Ramos (cell line): ENCODE measurements around the gene MEST.
"Not testable (repeated sequence)": the region's sequence is repeated elsewhere in the genome, so short reads cannot be mapped to it uniquely, and the experiment has no call there.

Experiments
- in situ Hi-C: fragments of 300-500 bp; cut with MboI; formaldehyde crosslinking; loops from one replicate; pipeline ENCODE4 v1.14.3; 2022; ENCODE audit warnings: low sequenced_read_pairs; ENCODE audit not compliant: unreplicated experiment

Gene MEST

DNA sequence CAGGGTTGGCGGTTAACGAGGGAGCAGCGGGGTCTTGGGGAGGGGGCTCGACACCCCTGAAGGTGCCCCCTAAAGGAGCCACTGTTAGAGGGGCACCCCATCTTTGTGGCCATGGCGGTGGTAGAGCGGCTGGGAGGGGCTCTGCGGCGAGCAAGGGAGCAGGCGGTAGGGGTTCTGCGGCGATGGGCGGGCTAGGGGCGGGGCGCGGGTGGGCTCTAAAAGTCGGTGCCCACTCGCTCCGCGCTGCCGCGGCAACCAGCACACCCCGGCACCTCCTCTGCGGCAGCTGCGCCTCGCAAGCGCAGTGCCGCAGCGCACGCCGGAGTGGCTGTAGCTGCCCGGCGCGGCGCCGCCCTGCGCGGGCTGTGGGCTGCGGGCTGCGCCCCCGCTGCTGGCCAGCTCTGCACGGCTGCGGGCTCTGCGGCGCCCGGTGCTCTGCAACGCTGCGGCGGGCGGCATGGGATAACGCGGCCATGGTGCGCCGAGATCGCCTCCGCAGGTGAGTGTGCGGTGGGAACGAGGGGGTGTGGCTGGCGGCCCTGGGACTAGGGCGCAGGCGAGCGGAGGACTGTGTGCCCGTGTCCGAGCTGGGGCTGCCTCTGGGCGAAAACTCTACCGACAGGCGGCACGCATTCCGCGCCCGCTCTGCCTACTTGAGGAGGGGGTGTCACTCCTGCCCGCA is at the start of gene MEST:
Gene MEST (plus strand): TSS at position 245 of the 682 bp plus-strand sequence. CDS start 229 bp downstream, at position 474.
- in situ Hi-C loops: no loop called here

GRCh38 chr7:130442601-130443000 is 49.3 kb upstream of the MEST start:
- in situ Hi-C loops: no loop called here

DNA sequence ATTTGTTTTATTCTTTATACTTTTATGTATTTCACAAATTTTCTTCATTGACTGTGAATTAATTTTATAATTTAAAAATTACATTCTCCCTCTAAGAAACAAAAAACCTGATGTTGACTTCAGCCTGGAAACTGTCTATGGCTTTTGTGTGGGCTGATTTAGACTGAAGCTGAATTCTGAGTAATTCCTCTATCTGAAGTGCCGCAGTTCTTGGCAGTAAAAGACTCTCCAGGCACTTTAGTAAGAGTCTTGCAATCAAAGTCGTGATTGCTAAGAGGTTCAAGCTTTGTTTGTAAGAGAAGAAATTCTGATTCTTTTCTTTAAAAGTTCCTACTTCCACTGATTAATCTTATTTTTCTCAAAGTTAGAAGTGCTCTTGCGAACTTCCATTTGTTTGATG is 47.7 kb upstream of the MEST start:
- in situ Hi-C loops: no loop called here

GRCh38 chr7:130444751-130445407 is 47.0 kb upstream of the MEST start:
- in situ Hi-C loops: no loop called here

GRCh38 chr7:130446259-130446658 is 45.6 kb upstream of the MEST start:
- in situ Hi-C loops: no loop called here

DNA sequence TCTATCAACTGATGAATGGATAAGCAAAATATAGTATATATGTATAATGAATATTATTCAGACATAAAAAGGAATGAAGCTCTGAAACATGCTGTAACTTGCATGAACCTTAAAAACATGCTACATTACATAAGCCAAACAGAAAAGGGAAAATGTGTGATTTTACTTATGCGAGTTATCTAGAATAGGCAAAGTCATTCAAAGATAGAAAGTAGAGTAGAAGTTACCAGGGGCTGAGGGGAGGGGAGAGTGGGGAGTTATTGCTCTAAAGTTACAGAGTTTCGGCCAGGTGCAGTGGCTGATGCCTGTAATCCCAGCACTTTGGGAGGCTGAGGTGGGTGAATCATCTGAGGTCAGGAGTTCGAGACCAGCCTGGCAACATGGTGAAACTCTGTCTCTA is 40.5 kb upstream of the MEST start:
- in situ Hi-C loops: not testable (repeated sequence)

- in situ Hi-C loops: no loop called here
Observed at GRCh38 chr7:130452951-130453350, 38.9 kb upstream of the MEST start.

GRCh38 chr7:130454959-130455358 is 36.9 kb upstream of the MEST start:
- in situ Hi-C loops: no loop called here

DNA sequence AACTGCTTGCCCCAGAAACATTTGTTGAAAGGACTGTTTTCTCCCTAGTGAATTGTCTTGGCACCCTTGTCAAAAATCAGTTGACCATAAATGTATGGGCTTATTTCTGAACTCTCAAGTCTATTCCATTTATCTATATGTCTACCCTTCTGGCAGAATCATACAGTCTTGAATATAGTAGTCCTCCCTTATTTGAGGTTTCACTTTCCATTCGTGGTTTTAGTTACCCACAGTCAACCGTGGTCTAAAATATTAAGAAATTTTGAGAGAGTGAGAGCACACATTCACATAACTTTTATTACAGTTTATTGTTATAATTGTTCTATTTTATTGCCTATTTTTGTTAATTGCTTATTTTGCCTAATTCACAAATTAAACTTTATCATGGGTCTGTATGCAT is 33.6 kb upstream of the MEST start:
- in situ Hi-C loops: no loop called here

- in situ Hi-C loops: no loop called here
Observed at GRCh38 chr7:130461272-130461671, 30.6 kb upstream of the MEST start.

DNA sequence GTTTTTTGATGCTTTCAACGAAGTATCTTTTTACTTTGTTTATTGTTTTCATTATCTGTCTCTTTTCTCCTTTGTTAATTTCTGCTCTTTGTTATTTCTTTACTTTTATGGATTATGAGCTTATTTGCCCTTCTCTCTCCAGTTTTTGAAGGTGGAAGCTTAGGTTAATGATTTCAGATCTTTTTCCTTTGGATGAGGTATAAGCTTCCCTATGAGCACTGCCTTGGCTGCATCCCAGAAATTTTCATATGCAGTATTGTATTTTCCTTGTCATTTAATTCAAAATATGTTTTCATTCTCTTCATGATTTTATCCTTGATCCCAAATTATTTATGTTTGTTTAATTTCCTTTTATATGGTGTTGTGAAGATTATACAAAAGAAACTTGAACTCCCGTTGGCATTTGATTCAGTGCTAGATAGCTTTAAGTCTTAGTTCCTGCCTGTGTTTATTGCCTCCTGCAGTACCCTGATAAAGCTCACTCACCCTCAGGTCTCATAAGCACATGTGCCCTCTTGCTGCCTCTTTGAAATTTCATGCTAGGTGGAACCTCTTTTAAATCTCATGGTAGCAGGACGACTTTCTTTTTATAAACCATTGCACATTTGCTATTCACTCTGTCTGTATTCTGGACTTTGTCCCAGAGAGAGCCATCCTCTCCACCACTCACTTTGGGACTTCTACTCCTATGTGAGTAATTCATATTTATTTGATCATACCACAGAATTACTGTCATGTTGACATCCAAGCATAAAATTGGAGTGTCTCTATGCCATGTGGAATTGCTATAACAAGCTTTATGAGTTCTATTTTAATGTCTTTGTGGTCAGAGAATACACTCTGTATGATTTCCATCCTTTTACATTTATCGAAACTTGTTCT is 28.1 kb upstream of the MEST start:
- in situ Hi-C loops: no loop called here

- in situ Hi-C loops: no loop called here
Observed at GRCh38 chr7:130468612-130469011, 23.3 kb upstream of the MEST start.

- in situ Hi-C loops: no loop called here
Observed at GRCh38 chr7:130471974-130472373, 19.9 kb upstream of the MEST start.

DNA sequence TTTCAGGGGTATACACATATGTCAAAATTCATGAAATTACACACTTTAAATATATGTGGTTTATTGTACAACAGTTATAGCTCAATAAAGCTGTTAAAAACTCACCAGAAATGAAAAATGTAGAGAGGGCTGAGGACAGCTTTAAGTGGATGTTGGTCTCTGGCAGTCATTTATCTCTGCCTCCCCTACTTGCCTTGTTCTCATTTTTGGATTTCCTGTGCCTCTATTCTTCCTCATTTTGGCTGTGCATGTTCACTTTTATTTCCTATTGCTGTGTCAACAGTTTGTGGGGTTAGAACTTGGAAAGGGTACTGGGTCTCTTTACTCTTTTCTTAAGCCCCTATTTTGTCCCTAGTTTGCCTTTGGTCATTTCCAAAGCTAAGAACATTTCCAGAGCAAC is 18.6 kb upstream of the MEST start:
- in situ Hi-C loops: no loop called here

- in situ Hi-C loops: no loop called here
Observed at GRCh38 chr7:130473876-130474275, 18.0 kb upstream of the MEST start.

- in situ Hi-C loops: no loop called here
Observed at GRCh38 chr7:130475776-130476175, 16.1 kb upstream of the MEST start.

- in situ Hi-C loops: no loop called here
Observed at GRCh38 chr7:130476297-130477150, 15.4 kb upstream of the MEST start.

DNA sequence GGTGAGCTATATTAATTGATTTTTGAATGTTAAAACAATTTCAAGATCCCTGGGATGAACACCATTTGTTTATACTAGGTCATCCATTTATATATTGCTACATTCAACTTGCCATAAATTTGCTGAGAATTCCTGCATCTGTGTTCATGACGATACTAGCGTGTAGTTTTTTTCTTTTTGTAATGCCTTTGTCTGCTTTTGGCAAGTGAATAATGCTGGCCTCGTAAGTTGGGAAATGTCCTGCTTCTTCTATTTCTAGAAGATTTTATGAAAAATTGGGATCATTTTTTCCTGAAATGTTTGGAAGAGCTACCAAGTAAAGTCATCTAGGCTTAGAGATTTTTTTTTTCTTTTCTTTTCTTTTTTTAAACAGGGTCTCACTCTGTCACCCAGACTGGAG is 12.9 kb upstream of the MEST start:
- in situ Hi-C loops: no loop called here

DNA sequence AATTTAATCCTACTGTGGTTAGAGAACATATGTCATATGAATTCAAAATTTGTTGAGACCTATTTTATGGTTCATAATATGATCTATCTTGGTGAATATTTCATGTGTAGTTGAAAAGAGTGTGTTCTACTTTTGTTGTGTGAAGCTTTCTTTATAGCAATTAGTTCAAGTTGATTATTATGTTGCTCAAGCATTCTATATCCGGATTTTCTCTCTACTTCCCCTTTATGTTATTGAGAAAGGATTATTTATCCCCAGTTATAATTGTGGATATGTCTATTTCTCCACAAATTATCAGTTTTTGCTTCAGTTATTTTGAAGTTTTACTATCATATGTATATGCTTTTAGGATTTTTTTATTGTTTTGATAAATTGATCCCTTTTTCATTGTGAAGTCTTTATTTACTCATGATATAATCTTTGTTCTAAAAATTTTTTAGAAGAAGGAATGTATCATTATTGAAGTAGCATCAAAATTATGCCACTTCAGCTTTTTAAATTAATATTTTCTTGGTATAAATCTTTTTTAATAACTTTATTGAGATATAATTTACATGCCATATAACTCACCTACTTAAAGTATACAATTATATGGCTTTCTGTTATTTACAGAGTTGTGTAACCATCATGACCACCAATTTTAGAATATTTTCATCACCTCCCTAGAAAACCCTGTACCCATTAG is 12.0 kb upstream of the MEST start:
- in situ Hi-C loops: no loop called here

DNA sequence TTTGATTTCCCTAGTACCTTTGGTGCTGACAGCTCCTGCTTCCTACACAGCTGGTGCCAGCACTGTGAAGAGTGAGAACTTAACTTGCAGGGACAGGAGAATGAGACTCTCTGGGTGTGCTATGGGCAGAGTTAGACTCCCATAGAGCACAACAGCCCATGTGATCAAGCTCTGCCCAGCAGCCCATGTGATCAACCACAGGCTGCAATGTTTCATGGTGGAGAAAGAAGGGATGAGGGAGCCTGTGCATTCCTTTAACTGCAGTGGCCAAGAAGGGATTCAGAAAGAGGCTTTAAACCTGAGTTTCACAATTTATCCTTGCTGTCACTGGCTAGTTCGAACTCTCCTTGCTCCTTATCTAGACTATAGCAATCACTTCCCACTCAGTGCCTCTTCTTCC is 10.0 kb upstream of the MEST start:
- in situ Hi-C loops: no loop called here
